ENCODE data around the gene DLG2. TPM values are rescaled to one million over a fixed set of nuclear protein-coding genes. Genes with fewer than 3 reads are reported as not detected.

DLG2 gene
- total and polyA plus RNA-seq, 2 of the 4 experiments (the other 2 are of a cell fraction): 0.31 to 0.36 TPM

DNA sequence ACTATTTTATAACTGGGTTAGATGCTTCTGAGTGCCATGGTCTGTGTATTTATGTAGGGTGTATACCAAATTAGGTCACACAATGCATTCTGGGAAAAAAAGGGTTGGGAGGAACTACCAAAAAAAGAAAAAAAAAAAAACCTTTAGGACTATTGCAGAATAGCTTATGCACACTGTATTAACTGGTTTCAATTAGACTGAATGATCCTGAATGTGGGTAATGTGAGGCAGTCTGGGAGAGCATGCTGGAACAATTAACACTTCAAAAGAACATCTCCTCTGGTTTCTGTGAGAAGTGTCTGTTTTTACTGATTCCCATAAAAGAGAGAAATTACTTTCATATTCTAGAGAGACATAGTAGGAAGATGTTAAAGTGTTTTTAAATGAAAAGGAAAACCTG is 521.3 kb downstream of the DLG2 start:
- no peak overlapping the region for H3K4ac ChIP-seq (ENCODE audit: low read depth, low read length)
- H2BK20ac ChIP-seq (ENCODE audit: low read depth, low read length): no peak overlapping the region
- no peaks in the 10 kb centered on the region for H3K4me1 ChIP-seq (ENCODE audit: control insufficient read depth, insufficient read depth, low read length)
- in situ Hi-C loops (cut with MboI; ENCODE audit: low sequenced_read_pairs) (no loop called here), dilution Hi-C loops (cut with HindIII; ENCODE audit: low sequenced_read_pairs, unreplicated experiment) (no loop called here), intact Hi-C loops (cut with micrococcal nuclease) (no loop called here)
- no peaks in the 10 kb centered on the region for H4K20me1 ChIP-seq (ENCODE audit: insufficient read depth, low read length)
- no peak overlapping the region for H3K18ac ChIP-seq (ENCODE audit: low read depth, low read length)
- no peak overlapping the region for H3K27ac ChIP-seq (ENCODE audit: insufficient read depth, low read length)
- TF ChIP-seq MAZ (IDR thresholded peaks at IDR 0.05; ENCODE audit: borderline replicate concordance, low read depth, low read length): no peak
- TF ChIP-seq, protein P1, sequence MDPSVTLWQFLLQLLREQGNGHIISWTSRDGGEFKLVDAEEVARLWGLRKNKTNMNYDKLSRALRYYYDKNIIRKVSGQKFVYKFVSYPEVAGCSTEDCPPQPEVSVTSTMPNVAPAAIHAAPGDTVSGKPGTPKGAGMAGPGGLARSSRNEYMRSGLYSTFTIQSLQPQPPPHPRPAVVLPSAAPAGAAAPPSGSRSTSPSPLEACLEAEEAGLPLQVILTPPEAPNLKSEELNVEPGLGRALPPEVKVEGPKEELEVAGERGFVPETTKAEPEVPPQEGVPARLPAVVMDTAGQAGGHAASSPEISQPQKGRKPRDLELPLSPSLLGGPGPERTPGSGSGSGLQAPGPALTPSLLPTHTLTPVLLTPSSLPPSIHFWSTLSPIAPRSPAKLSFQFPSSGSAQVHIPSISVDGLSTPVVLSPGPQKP (IDR thresholded peaks at IDR 0.05; ENCODE audit: borderline replicate concordance, low read depth, low read length): no peak
- TF ChIP-seq MXI1 (IDR thresholded peaks at IDR 0.05; ENCODE audit: borderline replicate concordance, low read depth, low read length): no peak
- no peak for TF ChIP-seq RFX5 (IDR thresholded peaks at IDR 0.05; ENCODE audit: low read depth, low read length)
- TF ChIP-seq POLR2A (IDR thresholded peaks at IDR 0.05; ENCODE audit: low read depth, low read length): no peak
- no peak for TF ChIP-seq SMC3 (IDR thresholded peaks at IDR 0.05; ENCODE audit: low read depth, low read length)
- TF ChIP-seq CEBPB (IDR thresholded peaks at IDR 0.05; ENCODE audit: low read depth, low read length): no peak
- TF ChIP-seq MAFK (IDR thresholded peaks at IDR 0.05; ENCODE audit: low read depth, low read length): no peak
- TF ChIP-seq, protein P2, sequence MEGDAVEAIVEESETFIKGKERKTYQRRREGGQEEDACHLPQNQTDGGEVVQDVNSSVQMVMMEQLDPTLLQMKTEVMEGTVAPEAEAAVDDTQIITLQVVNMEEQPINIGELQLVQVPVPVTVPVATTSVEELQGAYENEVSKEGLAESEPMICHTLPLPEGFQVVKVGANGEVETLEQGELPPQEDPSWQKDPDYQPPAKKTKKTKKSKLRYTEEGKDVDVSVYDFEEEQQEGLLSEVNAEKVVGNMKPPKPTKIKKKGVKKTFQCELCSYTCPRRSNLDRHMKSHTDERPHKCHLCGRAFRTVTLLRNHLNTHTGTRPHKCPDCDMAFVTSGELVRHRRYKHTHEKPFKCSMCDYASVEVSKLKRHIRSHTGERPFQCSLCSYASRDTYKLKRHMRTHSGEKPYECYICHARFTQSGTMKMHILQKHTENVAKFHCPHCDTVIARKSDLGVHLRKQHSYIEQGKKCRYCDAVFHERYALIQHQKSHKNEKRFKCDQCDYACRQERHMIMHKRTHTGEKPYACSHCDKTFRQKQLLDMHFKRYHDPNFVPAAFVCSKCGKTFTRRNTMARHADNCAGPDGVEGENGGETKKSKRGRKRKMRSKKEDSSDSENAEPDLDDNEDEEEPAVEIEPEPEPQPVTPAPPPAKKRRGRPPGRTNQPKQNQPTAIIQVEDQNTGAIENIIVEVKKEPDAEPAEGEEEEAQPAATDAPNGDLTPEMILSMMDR (conservative IDR thresholded peaks at IDR 0.05; ENCODE audit: low read depth, low read length): no peak
- no peak for TF ChIP-seq NFE2L2 (IDR thresholded peaks at IDR 0.05; ENCODE audit: low read depth, low read length)
- TF ChIP-seq RAD21 (IDR thresholded peaks at IDR 0.05; ENCODE audit: low read length): no peak
- TF ChIP-seq, protein P3, sequence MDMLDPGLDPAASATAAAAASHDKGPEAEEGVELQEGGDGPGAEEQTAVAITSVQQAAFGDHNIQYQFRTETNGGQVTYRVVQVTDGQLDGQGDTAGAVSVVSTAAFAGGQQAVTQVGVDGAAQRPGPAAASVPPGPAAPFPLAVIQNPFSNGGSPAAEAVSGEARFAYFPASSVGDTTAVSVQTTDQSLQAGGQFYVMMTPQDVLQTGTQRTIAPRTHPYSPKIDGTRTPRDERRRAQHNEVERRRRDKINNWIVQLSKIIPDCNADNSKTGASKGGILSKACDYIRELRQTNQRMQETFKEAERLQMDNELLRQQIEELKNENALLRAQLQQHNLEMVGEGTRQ (IDR thresholded peaks at IDR 0.05; ENCODE audit: low read depth, low read length): no peak
- TF ChIP-seq RCOR1 (IDR thresholded peaks at IDR 0.05; ENCODE audit: insufficient replicate concordance, low read length): no peak
- TF ChIP-seq BHLHE40 (IDR thresholded peaks at IDR 0.05; ENCODE audit: low read depth, low read length): no peak
- no peak for TF ChIP-seq CHD1 (IDR thresholded peaks at IDR 0.05; ENCODE audit: low read depth, low read length)
- TF ChIP-seq FOS (IDR thresholded peaks at IDR 0.05; ENCODE audit: low read depth, low read length): no peak
- H3K4me3 ChIP-seq (ENCODE audit: insufficient read depth, low read depth, low read length): no peak overlapping the region
- no peak overlapping the region for H3K14ac ChIP-seq (replicated peaks; ENCODE audit: low read depth, low read length)
- ChIA-PET CTCF (interaction anchor here (0.6 kb wide), 1 partner anchor 10 kb away, joined by 4 read pairs; no protein-coding TSS in a partner anchor), POLR2A (ENCODE audit: unreplicated experiment) (no interaction called here)
- no peak overlapping the region for H2AK9ac ChIP-seq (replicated peaks; ENCODE audit: low read depth, low read length, poor library complexity)
- no peaks in the 10 kb centered on the region for H3K79me1 ChIP-seq (ENCODE audit: low read depth in 1 of 2, low read length in 2 of 2)
- H3K23ac ChIP-seq (ENCODE audit: low read depth, low read length): no peak overlapping the region
- H4K91ac ChIP-seq (ENCODE audit: insufficient read depth, low read depth, low read length): no peak overlapping the region
- H3K4me2 ChIP-seq (ENCODE audit: low read depth, low read length): no peak overlapping the region
- H2BK120ac ChIP-seq (ENCODE audit: low read depth, low read length): no peak overlapping the region
- no peak overlapping the region for H4K8ac ChIP-seq (ENCODE audit: low read depth in 2 of 2, low read length in 2 of 2)
- ATAC-seq (ENCODE audit: low read depth) (no peak), DNase-seq (no peak)
- H3K27me3 ChIP-seq (ENCODE audit: control insufficient read depth, insufficient read depth, low read length): no peaks in the 10 kb centered on the region
- H3K56ac ChIP-seq (ENCODE audit: extremely low read depth, insufficient read depth, low read length): no peak overlapping the region
- no peak overlapping the region for H4K5ac ChIP-seq (ENCODE audit: low read depth, low read length)
- H2AFZ ChIP-seq (replicated peaks; ENCODE audit: low read length, poor library complexity): no peak overlapping the region
- no peak overlapping the region for H2BK15ac ChIP-seq (ENCODE audit: low read depth, low read length)
- no peak overlapping the region for H3K9ac ChIP-seq (ENCODE audit: low read depth, low read length)
- no TSS peak for BruUV-seq (replicated peaks)
- H3K9me3 ChIP-seq (ENCODE audit: control insufficient read depth, insufficient read depth, low read length): no peaks in the 10 kb centered on the region
- H3K9me1 ChIP-seq (ENCODE audit: insufficient read depth, low read length): no peaks in the 10 kb centered on the region
- H2BK5ac ChIP-seq (ENCODE audit: low read depth, low read length, poor library complexity, severe bottlenecking): no peak overlapping the region
- H2AK5ac ChIP-seq (ENCODE audit: low read depth, low read length): no peak overlapping the region
- no peaks in the 10 kb centered on the region for H3K36me3 ChIP-seq (ENCODE audit: control insufficient read depth, insufficient read depth, low read length)

All from IMR-90 (cell line).